NCI-H226 (cell line): ENCODE data around the gene CHDH.

Source experiments
- DNase-seq: peaks from one replicate; pipeline ENCODE4 v3.0.0-alpha.2; 2015

Gene CHDH

DNA sequence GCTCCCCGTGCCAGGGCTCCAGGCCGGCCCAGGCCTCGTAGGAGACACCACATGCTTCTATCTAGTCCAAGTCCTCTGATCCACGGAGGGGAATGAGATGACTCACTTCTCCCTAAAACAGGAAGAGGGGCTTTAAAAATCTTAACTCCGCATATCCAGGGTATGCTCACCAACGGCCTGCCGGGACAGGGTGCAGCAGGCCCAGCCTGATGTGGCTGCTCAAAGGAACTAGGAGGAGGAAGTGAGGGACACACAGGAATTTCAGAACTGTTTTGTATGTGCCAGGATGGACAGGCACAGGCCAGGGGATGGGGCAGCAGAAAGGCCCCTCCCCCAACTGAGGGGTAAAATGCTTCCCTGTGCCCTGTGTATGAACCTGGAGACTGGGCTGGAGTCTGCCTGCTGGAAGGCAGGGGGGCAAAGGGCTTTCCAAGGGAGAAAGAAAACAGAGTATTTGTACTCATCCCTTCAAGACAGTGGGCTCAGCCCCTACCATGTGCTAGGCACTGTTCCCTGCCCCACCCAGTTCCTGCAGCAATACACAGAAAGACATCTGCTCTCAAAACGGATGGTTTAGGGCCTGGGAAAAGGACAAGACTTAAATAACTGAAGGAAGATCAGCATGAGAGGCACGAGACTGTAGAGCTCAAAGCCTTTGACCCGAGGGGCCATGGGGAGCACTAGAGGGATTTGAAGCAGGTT, 22.1 kb downstream of the CHDH start:
- no peak for DNase-seq

DNA sequence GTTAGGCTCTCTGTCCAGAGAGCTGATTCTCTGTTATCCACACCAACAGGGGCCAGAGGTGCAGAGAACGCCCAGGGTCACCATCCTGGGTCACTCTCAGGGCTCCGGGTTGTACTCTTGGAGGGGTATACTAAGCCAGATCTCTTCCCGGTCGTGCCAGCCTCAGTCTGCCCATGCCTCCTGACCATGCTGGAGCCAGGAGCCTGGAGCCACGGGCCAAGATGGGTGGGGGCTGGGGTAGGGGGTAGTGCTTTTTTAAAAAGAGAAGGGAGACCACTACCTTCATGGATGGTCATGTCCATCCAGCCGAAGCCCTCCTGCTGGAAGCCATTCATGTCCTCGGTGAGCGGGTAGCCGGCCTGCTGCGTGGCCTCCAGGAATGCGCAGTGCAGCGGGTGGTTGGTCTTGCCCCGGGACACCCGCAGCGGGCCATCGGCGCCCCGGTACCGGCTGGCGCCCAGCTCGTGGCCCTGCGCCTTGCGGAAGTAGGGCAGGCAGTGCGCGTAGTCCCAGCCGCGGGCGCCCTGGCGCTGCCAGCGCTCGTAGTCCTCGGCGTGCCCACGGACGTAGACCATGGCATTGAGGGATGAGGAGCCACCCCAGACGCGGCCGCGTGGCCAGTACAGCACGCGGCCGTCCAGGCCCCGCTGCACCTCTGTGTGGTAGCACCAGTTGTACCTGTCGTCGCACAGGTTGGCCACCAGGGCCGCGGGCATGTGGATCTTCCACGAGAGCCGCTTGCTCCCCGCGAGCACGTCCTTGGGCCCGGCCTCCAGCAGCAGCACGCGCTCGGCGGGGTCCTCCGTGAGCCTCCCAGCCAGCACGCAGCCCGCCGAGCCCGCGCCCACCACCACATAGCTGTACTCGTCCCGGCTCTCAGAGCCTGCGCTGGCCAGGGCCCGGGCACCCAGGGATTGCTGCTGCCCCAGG, 22.9 kb downstream of the CHDH start:
- no peak for DNase-seq

DNA sequence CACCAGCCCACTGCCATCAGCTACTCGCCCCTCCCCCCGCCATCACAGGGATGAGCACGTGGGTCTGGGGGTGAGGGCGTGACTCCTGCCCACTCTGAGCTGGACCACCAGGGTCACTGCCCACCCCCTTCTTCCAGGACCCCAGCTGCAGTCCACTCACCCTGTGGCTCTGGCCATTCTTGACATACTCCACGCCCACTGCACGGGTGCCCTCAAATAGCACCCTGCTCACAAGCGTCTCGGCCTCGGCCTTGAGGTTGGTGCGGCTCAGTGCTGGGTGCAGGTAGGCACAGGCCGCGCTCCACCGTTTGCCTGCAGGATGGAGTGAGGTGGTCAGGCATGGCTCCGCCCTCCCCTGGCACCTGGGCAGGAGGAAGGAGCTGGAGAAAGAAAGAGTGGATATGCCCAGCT, 23.9 kb downstream of the CHDH start:
- no peak for DNase-seq

DNA sequence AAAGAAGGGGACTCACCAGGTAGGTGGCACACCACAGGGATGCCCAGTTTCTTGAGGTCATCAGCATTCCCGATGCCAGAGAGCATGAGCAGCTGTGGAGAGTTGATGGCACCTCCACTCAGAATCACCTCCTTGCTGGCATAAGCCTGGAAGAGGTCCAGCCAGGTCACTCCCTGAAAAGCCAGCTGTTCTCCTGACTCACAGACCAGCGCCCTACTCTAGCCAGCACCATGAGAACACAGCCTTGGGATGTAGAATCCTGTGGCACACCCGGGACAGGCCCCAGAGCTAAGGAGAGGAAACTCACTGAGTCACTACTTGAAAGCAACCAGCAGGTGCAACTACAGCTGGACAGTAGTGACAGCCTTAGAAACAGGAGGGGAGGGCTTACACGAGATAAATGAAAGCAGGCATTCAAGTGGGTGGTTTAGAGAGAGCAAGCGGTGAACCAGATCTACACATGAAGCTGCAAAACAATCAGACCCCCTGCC, 24.5 kb downstream of the CHDH start:
- peak; percentile 17 for DNase-seq

DNA sequence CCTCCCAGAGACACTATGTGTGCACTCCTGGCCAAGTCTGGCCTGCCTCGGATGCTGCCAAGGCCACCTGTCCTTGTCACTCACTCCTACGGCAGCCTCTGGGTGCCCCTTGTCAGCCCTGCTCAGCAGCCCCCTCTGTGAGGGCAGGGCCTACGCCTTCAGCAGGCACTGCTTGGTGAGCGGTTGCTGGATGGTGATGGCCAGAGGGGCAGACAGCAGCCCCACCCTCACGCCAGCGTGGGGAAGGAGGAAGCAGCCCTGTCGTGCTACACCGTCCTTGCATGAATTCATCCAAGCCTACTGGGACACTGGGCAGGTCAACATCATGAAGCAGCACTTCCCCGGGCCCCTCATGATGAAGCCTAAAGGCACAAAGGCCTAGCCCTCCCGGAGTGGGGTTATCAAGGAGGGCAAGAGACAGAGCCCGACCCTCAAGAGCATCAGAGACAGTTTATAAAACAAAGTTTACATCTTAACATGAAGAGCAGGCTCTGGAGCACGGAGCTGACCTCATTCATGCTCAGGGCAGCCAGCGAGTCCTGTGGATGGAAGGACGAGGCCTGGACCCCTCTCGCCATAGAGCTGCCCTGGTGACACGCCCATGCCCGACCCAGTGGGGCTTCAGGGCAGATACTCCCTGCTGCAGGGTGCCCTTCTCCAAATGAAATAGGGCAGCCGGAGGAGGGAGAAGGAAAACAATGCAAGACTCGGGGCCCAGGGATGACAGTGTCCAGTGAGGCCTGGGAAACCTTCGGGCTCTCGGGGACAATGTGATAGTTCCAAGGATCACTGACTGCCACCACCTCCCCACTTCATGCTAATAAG, 25.3 kb downstream of the CHDH start:
- DNase-seq, result no peak

DNA sequence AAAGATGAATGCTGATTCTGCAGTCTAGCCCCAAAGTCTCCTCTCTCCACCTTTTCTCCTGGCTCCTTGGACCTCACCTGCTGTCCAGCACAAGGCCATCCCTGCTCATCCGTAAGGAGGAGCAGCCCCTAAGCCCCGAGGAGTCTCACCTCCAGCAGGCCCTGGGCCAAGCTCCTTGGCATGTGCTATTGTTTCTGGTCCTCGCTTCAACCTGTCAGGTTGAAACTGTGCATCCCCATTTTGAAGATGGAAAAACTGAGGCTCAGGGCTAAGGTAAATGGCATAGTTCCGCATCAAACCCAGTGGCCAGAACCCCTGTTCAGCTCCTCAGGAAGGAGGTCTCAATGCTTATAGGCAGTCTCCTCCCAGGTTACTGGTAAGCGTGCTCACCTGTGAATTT, 26.1 kb downstream of the CHDH start:
- no peak for DNase-seq

DNA sequence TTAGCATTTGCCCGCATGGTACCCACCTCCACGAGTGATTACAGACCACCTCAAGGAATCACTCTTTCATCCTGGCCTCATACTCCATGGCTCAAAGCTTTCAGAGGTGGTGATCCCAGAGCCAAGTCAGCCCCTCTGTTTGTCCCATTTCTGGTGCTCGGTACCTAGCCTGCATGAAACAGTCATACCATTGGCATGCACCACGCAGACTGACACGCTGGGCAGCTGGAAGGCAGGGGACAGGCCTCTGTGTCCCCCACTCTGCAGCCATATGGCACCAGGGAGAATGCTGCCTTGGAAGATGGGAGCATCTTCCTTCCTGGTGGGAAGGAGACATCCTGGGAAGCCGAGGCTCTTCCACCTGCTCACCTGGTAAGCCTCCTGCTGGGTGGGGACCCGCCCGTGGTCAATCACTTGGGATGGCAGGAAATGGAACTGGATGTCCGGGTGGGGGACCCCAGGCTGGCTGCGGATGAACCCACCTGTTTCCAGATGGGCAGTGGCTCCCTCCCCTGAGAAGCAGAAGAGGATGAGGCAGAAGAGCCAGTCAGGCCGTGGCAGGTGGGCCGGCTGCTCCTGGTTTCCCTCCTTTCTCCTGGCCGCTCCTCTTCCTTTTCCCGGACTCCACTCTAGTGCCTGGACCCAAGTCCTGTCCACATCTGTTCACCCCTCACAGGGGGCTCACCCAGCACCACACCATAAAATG, 26.9 kb downstream of the CHDH start:
- no peak for DNase-seq

DNA sequence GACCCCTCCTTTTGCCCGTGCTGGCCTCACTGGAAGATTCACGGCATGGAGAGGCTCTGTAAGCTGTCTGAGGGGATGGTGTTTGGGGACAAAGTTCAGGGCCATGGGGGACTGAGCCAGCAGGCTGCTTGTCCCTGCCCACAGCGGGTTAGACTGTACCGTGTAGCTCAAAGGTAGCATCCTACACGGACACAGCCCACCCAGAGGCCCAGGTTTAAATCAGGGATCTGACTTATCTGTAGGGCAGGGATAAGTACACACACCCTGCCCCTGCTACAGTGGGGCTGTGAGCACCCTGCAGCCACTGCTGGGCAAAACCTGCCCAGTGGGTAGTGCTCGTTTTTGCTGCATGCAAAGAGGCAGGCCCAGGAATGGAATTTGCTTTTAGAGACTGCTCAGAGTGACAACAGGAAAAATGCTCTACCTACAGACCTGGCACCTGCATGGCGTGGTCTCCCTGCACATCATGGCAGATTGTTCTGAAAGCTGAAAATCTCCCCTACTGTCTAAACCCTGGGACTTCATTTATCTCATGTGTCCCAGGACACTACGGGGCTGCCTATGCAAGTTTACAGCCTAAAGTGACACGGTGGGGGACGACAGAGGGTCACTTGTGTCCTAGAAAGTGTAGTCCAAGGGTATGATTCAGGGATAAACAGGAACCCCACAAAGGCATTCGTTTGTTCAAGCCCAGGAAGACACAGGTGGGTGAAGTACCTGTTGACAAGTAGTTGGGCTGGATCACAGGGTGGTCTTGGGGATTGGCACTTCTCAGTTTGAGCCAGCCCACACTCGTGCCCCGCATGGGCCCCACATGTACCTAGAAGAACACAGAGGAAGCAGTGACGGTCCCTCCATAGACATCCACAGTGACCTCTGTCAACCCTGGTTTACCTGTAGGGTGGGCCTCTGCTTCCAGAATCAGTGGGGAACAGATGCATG, 27.7 kb downstream of the CHDH start:
- no peak for DNase-seq

DNA sequence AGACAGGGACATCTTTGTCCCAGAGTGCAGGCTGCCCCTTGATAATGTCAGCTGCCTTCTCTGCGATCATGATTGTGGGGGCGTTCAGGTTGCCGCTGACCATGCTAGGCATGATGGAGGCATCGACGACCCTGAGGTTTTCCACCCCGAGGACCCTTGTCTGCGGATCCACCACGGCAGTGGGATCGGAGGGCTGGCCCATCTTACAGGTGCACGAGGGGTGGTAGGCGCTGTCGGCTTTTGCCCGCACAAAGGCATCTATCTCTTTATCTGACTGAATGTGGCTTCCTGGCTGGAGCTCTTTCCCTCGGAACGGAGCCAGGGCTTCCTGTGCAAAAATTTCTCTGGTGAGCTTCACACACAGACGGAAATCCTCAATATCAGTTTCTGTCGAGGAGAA, 28.4 kb downstream of the CHDH start:
- no peak for DNase-seq

DNA sequence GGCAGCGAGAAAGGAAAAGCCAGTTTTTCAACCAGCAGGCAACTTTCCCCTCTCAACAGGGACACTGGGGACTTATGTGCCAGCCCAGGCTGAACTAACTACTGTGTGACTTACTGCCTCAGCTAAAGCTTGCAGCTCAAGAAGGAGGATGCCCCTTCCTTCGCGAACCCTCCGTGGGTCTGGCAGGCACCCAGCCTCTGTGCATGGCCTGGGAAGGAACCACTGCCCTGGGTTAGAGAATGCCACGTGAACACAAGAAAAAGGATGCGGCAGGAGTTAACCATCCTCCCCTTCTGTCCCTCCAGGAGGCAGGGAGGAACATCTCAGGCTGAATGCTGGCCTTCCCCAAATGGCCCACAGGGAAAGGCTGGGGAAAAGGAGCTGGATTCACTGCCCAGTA, 29.0 kb downstream of the CHDH start:
- no peak for DNase-seq

DNA sequence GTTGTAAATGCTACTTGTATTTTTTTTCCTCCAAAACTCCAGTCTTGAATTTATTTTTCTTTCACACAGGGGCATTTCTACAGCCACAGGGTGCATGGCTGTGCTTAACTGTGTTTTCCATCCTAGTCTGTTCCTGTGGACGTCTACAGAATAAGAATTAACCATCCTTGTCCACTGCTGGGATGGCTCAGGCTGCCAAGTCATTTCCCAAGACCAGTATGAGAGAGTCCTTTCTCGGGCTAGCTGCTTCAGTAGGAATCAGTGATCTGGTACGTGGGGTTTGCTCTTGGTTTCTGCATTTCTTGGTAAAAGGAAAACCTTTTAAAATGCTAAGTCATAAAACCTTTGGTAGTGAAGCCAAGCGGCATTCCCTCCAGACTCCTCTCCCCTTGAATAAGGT, 29.8 kb downstream of the CHDH start:
- no peak for DNase-seq

DNA sequence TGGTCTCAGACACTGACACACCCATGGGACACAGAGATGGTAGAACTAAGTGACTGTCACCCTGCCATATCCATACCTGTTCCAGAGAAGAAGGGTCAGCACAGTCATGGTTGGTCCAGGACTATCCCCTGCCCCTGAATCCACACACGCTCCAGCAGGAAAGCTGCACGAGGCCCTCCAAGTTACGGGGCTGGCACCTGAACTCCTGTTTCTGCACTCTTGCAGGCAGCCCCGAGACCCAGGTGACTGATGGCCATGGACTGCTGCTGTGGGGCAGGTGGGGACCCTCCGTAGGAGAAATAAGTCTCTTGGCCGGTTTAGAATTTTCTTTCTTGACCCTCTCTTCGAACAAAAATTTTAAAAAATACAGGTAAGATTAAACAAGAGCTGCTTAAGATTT, 30.6 kb downstream of the CHDH start:
- DNase-seq, result no peak

DNA sequence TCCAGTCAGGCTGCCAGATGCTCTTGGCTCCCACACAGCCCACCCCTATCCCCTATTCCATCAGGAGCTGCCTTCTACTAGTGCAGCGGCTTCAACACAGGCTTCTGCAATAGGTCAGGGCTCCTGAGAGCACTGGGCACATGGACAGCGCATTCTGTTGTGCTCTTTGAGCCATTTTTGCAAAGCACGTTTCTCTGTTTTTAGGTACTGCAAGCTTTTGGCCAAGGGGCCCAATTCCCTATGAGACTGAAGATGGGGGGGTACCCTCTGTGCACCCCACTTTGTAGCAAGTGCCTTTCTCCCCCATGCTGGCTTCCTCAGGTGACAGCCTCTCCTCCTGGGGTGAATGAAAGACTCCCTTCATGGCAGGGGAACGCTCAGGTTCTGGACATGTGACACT, 31.2 kb downstream of the CHDH start:
- no peak for DNase-seq

DNA sequence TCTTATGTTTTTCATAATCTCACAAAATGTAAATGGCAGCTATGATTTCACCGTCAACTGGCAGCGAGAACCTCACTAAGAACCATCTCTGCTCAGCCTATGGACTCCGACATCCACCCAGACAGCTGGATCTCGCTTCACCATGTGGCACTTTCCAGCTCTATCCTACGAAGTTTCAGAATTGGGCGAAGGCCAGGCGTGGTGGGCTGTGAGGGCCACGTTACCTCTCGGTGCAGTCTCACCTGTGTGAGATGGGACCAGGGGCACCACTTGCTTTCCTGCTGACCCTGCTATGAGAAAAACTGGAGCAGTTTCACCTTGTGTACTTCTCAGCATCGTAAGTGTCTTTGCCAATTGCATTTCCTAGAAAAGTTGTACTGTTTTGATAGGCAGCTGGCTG, 32.3 kb downstream of the CHDH start:
- no peak for DNase-seq

DNA sequence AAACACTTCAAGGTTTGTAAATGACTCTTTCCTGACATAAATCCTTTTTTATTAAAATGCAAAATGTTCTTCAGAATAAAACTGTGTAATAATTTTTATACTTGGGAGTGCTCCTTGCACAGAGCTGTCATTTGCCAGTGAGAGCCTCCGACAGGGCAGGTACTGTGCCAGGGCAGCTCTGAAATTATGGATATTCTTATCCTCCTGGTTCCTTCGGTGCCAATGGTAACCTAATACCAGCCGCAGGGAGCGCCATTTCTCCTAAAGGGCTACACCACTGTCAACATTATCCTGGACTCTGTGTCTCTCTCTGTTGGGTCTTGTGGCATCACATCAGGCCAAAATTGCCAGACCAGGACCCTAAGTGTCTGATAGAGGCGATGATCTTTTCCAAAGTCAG, 33.0 kb downstream of the CHDH start:
- no peak for DNase-seq

DNA sequence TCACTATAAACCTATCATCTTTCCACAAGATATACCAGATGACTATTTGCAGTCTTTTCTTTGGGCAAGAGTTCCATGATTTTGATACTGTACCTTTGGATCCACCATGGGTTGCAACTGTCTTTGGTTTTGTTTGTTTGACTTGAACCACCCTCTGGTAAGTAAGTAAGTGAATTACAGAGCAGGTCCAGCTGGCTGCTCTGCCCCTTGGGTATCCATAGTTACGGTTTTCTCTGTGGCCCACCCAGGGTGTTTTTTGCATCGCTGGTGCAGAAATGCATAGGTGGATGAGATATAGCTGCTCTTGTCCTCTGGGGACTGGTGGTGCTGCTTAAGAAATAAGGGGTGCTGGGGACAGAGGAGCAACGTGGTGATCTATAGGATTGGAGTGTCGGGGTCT, 33.8 kb downstream of the CHDH start:
- DNase-seq, result no peak

DNA sequence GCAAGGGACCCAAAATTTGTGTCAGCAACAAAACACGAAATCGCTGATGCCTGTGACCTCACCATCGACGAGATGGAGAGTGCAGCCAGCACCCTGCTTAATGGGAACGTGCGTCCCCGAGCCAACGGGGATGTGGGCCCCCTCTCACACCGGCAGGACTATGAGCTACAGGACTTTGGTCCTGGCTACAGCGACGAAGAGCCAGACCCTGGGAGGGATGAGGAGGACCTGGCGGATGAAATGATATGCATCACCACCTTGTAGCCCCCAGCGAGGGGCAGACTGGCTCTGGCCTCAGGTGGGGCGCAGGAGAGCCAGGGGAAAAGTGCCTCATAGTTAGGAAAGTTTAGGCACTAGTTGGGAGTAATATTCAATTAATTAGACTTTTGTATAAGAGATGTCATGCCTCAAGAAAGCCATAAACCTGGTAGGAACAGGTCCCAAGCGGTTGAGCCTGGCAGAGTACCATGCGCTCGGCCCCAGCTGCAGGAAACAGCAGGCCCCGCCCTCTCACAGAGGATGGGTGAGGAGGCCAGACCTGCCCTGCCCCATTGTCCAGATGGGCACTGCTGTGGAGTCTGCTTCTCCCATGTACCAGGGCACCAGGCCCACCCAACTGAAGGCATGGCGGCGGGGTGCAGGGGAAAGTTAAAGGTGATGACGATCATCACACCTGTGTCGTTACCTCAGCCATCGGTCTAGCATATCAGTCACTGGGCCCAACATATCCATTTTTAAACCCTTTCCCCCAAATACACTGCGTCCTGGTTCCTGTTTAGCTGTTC, 34.9 kb downstream of the CHDH start:
- DNase-seq, result no peak

DNA sequence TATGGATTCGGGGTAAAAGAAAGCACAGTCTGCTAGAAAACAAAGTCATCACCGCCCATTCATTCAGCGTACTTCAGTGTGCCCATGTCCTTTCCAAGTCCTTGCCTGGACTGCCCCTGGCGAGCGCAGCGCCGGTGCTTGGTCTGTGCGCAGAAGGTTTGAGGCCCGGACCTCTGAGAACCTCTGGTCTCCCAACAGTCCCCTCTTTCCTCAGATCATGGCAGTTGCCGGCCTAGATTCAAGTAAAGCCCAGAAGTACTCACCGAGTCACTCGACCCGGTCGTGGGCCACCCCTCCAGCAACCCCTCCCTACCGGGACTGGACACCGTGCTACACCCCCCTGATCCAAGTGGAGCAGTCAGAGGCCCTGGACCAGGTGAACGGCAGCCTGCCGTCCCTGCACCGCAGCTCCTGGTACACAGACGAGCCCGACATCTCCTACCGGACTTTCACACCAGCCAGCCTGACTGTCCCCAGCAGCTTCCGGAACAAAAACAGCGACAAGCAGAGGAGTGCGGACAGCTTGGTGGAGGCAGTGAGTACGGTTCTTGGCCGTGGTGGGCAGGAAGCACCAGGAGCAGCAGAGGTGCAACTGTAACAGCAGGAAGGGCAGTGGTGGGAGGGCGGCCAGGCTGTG, 36.3 kb downstream of the CHDH start:
- DNase-seq, result no peak

DNA sequence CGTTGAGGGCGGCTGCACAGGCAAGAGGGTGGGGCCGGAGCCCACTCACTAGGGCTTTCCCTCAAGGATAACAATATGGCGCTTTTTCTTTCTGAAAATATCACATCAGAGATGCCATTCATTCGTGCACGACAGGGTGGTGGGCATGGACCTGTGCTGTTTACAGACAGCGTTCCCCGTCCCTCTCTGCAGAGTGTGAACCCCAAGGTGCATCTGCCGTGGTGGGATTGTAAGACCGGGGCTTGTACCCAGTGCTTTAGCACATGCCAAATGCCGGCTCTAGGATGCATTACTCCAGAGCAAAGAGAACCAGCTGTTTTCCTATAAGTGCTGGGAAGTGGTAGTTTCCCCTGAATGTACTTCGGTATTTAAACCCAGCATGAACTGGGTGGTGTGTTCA, 37.0 kb downstream of the CHDH start:
- no peak for DNase-seq

DNA sequence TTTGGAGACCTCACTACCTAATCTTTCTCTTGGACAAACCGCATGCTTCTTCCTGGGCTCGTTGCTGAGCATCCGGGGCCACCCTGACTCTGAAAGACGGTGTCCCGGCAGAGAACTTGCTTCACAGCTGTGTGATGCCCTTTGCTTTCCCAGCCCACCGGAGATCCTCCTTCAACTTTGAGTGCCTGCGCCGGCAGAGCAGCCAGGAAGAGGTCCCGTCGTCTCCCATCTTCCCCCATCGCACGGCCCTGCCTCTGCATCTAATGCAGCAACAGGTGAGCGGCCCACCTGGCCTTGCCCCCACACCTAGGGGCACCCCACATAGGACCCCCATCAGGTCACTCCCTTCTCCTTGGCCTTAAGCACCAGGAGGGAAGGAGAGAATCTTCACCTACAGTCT, 37.7 kb downstream of the CHDH start:
- no peak for DNase-seq
